CD4-positive, alpha-beta T cell treated with Interleukin-15 for 1 hour (primary cell): ENCODE data around the gene RNF217.
"Not testable (repeated sequence)": the region's sequence is repeated elsewhere in the genome, so short reads cannot be mapped to it uniquely, and the experiment has no call there.

Experiments used
- DNase-seq: peaks from one replicate; pipeline ENCODE4 v3.0.0-alpha.2; 2020

Gene RNF217

DNA sequence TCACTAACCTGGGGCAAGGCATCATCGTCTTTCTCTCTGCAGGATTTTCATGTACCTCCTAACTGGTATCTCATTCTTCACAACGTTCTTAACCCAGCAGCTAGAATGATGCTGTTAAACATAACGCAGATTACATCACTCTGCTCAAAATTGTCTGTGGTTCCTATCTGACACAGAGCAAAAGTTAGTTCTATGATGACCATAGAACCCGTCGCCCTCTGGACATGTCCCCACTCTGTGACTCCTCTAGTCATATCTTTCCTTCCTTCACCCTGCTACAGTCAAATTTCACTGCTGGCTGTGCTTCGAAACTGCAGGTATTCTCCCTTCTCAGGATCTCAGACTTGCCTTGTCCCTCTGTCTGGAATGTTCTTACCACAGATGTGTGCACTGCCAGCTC, 103.9 kb downstream of the RNF217 start:
- DNase-seq = no peak

DNA sequence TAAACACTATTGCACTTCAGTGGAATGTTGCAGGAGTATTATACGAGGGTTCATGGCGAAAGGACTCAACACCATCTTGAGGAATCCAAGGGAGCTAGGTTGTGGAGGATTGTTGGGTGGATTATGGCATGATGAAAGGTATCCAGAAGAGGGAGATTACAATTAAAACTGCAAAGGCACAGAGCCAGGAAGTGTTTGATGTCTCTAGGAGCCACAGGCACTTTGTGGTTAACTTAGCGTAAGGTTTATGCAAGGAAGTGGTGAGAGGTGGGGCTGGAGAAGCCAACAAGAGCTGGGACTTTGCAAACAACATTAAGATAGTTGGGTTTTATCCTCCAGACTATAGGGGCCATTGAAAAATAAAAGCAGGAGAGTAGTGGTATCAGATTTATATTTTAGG, 104.7 kb downstream of the RNF217 start:
- DNase-seq = peak; percentile 19

DNA sequence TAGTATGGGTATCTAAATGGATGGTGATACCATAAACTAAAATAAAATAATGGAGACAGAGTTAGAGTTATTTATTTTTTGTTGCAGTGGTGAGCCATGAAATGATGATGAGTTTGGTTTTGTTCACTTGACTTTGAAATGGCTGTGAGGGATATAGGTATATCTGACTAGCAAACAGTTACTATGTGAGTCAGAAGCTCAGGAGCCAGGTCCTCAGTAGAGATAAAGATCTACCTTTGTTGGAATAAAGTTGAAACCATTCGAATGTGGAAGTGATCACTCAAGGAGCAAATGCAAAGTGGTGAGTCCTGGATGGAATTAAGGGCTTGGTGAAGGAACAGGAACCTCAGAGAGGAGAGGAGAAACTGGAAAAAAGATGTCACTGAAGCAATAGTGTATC, 105.3 kb downstream of the RNF217 start:
- no peak for DNase-seq

DNA sequence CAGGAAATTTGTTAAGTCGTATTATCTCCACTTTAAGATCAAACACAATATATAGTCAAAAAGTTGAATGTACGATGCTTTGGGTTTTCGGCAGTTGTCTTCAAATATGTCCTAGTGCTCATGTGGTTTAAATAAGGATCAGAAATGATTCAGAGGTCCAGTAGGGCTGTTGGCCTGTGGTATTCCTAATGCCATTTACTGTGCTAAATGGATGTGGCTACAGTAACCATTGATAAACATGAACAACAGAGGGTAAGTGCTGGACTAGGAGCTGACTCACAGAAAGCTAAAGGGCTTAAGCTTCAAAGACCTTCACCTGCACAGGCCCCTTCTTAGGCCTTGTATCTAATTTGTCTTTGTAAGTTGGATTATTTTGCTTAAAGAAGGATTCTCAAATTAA, 110.8 kb downstream of the RNF217 start:
- DNase-seq = no peak

DNA sequence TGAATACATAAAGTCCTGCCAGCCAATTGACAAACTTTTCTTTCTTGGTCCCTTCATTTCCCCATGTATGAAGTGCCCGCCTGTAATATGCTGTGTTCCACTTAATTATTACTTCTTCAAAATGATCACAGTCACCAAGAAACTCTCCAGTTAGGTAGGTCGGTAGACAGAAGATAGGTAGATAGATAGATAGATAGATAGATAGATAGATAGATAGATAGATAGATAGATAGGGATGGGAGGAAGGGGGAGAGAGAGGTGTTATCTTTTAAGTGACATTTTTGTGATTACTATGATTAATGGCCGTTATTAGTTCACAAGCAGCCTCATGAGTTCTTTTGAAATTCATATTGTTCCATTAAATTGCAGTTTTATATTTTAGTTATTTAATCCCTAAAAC, 111.9 kb downstream of the RNF217 start:
- DNase-seq = no peak

DNA sequence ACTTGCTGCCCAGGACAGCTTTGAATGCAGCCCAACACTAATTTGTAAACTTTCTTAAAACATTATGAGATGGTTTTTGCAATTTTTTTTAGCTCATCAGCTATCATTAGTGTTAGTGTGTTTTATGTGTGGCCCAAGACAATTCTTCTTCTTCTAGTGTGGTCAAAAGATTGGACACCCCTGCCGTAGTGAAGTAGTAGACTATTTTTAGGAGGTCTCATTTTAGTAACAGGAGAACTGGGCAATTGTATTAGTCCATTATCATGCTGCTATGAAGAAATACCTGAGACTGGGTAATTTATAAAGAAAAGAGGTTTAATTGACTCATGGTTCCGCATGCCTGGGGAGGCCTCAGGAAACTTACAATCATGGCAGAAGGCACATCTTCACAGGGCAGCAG, 112.8 kb downstream of the RNF217 start:
- DNase-seq = not testable (repeated sequence)

DNA sequence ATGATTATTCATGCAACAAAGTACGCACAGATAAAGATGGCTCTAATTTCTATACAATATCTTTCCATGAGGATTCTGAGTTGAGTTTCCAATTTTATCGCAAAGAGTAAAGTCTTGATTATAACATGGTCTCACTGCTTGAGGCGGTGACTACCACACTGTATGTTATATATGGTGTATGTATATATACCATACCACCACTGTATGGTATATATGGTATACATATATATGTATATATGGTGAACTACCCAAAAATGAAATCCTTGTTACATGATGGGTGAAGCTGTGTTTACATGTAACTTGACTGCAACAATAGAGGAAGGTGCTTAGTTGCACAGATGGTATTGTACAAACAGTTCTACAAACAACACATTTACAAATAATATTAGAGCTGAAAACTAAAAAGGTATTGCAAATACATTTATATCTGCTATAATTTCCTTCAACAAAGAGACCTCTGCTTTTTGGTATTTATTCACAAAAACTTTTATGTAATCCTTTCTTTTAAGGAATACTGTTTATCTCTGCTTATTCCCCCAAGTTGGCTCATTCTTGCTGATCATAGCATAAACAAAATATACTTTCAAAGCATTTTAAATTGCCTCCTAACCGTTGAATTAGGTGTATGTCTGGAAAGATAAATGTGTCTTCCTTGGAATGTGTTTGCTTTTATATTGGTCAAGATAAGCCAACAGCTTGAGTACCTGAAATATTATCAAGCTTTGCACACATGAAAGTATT, 113.7 kb downstream of the RNF217 start:
- no peak for DNase-seq

DNA sequence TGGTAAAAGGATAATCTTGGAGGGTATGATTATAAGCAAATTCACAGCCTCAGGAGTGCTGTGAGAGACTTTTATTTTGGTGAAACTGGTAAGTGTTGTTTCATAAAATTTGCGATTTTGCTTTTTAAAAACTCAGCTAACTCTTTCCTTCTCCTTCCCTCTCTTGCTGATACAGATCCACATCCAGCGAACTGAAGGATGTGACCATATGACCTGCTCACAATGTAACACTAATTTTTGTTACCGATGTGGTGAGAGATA, 114.2 kb downstream of the RNF217 start:
- DNase-seq = no peak

DNA sequence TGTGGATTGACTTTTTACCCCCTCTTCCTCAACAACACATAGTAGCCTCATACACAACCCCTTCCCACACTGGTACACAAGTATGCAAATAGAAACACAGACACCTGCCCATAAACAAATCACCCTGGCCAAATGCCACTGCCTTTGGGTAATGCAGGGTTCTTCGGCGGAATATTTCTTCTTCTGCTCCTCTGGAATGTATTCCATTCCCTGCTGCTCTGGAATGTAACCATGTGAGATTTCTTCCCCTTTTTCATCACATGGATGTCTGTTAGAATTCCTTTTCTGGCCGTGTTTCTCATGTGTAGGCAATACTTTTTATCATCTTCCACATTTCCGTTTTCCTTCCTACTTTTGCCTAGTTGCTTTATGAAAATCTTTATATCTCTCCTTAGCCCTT, 115.2 kb downstream of the RNF217 start:
- no peak for DNase-seq

DNA sequence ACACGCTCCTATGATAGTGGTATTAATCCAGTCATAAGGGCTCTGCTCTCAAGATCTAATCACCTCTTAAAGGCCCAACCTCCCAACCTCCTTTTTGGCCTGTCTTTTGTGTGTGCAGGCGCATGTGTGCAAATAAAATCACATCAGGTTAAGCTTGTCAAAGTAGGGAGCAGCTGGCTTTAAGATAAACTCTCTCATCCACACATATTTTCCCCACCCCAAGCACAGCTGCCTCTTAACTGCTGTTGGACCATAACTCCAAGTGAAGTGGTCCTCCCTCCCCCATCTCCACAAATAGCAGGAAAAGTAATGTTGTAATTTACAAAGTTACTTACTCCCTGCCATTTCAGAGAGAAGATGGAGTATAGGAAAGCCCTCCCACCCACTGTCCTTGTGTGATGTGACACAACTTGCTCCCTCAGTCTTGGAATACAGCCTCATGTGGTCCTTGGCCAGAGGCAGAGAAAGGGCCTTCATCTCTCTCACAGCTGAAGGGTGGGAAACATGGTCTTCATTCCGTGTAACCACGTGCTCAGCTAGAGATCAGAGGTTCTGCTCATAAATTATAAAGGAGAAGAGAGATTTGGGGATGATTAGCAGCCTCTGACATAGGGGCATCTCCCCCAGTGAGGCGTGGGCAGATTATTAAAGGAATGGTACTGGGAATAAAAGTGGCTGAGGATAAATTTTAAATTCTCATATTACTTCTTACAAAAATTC, 116.5 kb downstream of the RNF217 start:
- DNase-seq = no peak

DNA sequence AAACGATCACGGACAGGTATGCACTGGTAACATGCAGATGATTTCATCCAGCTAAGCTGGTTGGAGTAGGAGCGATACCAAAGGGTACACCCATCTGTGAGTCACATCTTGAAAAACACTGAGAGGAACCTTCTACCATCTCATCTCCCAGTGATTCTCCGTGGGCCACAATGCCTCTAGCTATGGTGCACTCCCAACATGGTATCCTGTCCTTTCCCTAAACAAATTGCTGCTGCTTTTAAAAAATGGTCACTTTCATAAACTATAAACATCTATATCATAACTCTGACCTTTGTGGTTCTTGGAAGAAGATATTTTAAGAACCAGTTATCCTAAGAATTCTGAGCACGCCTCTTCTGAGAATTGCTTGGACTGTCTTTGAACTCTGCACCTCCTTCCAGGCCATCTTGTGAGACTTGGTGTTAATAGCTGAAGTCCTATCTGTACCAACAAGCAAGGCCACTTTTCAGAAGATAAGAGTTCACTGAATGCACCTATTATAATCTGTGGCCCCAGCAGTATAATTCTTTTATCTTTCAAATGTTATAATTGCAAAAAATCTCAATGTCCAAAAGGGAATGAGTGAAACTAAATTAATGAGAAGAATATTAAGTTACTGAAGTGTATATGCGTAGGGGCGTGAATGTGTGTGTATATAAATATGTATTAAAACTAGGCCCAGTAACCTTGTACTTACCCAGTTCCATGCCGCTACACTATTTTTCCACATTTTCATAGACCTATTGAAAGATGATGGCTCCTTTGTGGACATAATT, 120.9 kb downstream of the RNF217 start:
- no peak for DNase-seq

DNA sequence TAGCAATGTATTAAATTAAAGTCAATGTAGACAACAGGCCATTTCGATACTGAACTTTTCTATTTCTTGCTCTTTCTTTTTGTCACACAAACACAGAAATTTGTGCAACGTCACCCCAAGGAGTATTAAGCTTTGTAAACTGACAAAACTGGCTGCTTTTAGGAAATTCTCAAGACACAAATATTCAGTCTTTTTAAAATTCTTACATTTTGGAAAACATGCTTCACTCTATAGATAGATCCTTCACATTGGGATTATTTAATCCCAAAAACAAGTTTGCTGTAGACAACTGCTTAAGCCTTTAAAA, 121.4 kb downstream of the RNF217 start:
- no peak for DNase-seq

DNA sequence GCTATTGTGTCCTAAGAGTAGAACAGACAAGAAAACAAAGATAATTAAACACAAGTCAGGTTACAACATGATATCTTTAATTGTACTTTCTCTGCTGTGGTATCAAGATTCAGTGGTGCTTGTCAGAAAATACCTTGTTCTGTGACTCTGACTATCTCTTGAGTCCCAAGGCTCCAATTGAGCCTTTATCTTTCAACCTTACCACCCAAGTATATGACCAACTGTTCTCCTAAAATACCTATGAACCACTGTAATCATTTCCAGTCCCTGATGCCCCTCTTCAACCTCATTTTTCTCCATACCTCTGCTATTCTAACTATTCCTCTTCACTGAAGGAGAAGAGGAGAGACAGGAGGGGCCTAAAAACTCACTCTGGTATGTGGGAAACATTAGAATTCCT, 124.5 kb downstream of the RNF217 start:
- no peak for DNase-seq

DNA sequence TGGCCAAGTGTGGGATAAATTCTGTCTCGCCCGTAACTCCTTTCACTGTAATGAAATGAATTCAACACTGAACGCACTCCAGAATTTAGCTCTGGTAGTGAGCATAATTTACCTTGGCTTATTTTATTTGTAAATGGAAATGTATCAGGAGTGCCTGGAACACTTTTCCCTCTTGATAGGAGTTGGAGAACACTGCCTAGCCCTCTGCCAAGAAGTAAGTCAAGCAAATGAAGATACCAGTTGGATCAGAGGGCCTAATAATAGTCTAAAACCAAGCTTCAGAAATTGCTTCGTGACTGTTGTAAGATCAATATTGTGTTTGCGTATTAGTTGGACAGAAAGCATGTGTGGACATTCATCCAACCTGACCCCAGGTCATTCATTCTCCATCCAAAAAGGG, 126.7 kb downstream of the RNF217 start:
- DNase-seq = no peak

DNA sequence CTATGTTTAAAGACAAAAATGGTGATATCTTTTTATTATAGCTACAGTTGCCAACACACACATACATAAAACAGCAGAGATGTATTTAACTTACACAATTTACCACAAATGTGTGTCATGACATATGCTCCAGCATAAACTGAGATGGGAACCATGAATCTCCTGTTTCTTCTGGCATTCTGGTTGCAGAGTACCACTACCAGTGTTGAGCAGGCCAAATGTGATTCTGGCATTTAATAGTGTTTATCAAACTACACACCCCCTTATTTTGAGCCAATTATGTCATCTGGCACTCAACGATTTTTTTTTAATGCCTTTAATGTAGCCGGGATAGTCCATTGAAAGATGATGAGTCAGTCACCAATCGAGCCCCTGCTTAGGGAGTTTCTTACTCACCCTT, 132.3 kb downstream of the RNF217 start:
- no peak for DNase-seq

DNA sequence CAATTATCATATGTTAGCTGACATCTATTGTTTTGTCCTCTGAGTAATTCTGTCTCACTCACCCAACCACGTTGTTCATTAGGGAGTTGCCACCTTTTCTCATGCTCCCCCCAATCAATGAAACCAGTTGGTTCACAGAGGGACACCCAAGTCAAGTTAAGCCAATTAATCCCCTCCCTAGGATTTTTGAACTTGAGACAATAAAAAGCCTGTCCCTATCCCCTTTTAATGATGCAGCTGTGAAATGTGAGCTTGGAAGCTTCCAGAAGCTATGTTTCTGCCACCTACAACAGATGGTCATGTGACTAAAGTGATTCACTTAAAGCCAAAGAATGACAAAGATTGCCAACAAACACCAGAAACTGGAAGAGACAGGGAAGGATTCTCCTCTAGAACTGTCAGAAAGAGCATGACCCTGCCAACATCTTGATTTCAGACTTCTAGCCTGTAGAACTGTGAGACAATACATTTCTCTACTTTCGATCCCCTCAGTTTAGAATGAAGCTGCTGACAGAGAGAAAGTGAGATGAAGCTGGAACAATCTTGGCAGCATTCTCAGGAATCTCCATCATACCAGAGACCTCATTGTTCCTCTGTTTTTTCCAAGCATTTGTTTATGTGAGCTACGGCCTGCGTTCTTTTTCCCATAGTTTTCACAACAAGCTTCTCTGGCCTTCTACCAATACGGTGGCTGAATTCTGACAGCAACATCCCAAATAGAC, 133.5 kb downstream of the RNF217 start:
- DNase-seq = no peak

DNA sequence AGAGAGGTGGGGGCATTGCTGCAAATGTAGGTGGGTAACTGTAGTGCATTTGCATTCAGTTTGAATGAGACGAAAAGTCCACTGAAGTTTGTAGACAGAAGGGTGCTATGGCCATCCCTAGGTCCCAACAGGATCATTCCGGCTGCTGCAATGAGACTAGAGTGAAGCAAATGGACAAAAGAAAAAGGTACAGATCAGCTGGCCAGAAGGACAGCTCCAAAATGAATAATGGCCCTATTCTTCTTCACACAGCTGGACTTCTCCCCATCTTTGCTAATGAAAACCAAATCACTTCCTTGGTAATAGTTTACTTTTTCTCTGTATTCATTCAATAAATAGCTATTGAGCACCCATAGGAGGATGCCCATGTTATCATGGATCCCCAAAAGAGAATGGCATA, 134.9 kb downstream of the RNF217 start:
- DNase-seq = no peak

DNA sequence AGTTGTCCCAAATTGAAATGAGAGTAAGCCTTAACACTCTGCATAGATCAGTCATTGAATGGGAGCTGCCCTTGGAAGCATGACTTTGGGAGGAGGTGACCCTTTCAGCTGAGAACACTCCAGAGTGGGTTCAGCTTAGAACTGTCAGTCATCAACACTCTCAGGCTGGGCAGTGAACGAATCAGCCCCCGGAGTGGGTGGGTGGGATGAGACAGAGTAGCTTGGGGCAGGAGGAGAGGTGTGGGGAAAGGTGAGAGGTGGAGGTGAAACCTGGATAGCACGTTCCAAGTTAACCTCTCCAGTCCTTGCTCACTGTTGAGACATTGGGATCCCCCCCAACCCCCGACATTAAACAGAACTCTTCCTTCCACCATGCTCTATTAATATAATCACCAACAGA, 136.0 kb downstream of the RNF217 start:
- DNase-seq = no peak

DNA sequence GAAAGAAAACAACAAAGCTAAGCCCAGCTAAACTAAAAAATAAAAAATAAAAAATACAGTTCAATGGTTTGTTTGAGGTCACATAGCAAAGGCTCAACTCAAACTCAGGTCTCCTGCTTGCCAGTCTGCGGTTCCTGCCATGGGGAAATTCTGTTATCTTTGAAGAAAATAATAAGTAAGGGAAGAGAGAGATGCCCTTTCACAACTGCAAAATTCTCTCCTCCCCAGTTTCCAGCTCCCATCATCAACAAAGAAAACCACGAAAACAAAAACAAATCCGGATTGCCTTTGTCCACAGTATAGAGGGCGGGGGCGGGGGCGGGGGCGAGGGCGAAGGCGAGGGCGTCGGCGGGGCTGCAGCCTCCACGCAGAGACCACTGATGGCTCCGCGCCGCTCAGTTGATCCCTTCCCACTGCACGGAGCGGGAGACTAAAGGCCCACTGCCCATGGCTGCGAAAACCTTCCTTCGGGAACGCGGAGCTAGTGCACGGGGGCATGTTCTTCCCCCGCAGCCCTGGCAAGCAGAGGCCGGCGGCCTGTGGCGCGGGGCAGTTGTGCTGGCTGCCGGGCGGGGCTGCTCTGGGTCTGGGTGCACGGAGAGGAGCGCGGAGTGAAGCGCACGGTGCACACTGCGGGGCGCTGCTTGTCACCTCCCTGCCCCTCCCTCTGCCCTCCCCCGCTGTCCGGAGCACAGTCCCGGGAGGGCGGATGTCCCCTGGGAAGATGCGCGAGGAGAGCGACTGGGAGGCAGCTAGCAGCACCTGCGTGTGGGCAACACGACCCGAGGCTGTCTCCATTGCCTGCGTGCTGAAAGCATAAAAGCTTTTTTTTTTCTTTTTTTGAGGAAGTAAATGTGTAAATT, 137.2 kb downstream of the RNF217 start:
- no peak for DNase-seq

DNA sequence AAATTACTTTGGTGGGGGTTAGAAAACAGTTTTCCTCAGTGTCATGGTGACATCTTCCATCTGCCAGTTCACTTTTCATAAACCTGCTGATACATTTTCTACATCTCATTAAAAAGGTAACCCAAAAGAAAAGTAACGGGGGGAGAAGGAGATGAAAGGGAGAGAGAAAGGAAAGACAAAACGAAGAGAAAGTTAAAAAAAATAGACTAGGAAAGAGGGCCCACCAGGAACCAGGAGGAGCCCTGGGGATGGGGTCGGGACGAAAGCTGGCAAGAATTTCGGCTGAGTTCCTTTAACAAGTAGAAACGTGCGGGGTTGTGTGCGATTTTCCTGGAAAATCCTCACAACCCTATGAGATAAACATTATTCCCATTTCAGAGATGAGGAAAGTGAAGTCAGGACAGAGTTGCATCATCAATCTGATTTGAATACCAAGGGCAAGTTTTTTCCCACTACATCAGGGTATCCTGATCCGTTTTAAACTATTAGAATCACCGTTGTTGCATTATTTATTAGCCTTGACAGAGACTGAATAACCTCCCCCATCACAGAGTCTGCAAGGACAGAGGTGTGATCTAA, 137.9 kb downstream of the RNF217 start:
- DNase-seq = no peak

DNA sequence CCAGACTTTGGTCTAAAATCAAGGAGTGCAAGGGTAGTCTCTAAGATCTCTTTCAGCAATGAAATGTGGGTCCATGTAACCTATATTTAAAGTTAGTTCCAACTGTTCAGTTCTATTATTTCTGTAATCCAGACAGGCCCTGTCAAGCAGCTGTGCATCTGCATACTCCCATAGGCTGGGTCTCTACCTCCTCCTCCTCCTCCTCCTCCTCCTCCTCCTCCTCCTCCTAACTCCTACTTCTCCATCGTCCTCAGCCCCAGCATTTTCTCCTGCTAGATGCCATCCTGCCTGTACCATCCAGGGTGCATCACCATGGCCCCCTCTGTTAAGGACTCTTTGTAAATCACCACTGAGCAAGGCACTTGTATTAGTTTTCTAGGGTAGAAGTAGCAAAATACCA, 138.9 kb downstream of the RNF217 start:
- DNase-seq = no peak

DNA sequence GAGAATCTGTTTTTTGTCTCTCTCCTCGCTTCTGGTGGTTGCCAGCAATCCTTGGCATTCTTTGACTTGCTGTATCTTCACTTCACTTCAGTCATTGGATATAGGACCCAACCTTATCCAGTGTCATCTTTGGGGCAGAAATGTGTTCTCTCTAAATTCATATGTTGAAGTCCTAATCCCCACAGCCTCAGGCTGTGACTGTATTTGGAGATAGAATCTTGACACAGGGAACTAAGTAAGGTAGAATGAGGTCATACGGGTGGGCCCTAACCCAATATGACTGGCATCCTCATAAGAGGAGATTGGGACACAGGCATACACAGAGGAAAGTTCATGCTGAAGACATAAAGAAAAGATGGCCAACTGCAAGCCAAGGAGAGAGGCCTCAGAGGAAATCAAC, 139.4 kb downstream of the RNF217 start:
- DNase-seq = no peak

DNA sequence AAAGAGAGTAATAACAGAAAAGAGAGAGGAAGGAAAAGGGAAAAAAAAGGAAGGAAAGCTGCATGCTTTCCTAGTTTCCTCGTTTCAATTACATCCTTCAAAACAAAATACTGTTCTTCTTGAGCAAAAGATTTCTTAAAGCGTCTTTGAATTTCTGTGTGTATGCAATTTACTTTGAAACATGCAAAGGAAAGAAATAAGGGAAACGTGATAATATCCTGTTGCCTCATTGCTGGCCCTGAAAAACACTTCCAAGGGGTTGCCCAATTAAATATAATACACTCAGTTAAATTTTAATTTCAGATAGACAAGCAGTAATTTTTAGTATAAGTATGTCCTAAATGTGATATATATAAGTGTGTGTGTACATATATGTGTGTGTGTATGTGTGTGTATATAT, 140.2 kb downstream of the RNF217 start:
- no peak for DNase-seq
